IMR-90 (cell line): ENCODE data around the gene XPC. TPM values are rescaled to one million over a fixed set of nuclear protein-coding genes. Genes with fewer than 3 reads are reported as not detected.

Experiments used
- ATAC-seq: fragments of 200-7000 bp; cut with Tn5 transposase; 2 replicates; pipeline ENCODE4 v1.9.1; 2020; ENCODE audit warnings: low read depth, mild to moderate bottlenecking, moderate library complexity
- BruUV-seq: library from RNA; stranded (reverse); fragments of 400-500 nt; replicated peaks from 2 replicates; lab custom pipeline; 2021; lab: Mats Ljungman, UMichigan
- CTCF ChIA-PET: fragments of 300-600 bp; formaldehyde crosslinking; extraction: SDS; loops from one replicate; lab custom pipeline; 2021; ENCODE audit warnings: antibody characterized with exemption; lab: Yijun Ruan, JAX
- POLR2A ChIA-PET: fragments of 300-600 bp; sonication (Branson Sonifier 250); formaldehyde crosslinking; loops from one replicate; lab custom pipeline; 2022; ENCODE audit warnings: antibody characterized with exemption; ENCODE audit not compliant: unreplicated experiment; lab: Charles Lee
- DNase-seq: peaks from one replicate; pipeline ENCODE4 v3.0.0; 2013
- H2AFZ ChIP-seq: replicated peaks from 2 replicates; pipeline ENCODE3; 2013; ENCODE audit warnings: low read length, mild to moderate bottlenecking; ENCODE audit not compliant: poor library complexity
- H2AK5ac ChIP-seq: 2 replicates; pipeline ENCODE4 v1.6.1; 2013; ENCODE audit warnings: low read depth, low read length, inconsistent platforms
- H2AK9ac ChIP-seq: replicated peaks from 2 replicates; pipeline ENCODE3; 2013; ENCODE audit warnings: mild to moderate bottlenecking, low read depth, low read length, moderate library complexity; ENCODE audit not compliant: poor library complexity
- H2BK120ac ChIP-seq: 2 replicates; pipeline ENCODE4 v1.6.1; 2013; ENCODE audit warnings: low read depth, low read length, inconsistent platforms
- H2BK15ac ChIP-seq: 3 replicates; pipeline ENCODE4 v1.6.1; 2013; ENCODE audit warnings: low read depth, low read length, inconsistent platforms
- H2BK20ac ChIP-seq: 2 replicates; pipeline ENCODE4 v1.6.1; 2013; ENCODE audit warnings: low read depth, mild to moderate bottlenecking, inconsistent platforms, low read length, moderate library complexity
- H2BK5ac ChIP-seq: 2 replicates; pipeline ENCODE4 v1.6.1; 2013; ENCODE audit warnings: mild to moderate bottlenecking, low read depth, low read length, inconsistent platforms; ENCODE audit not compliant: poor library complexity, severe bottlenecking
- H3K14ac ChIP-seq: replicated peaks from 2 replicates; pipeline ENCODE4 v1.6.1; 2013; ENCODE audit warnings: low read depth, low read length, inconsistent platforms
- H3K18ac ChIP-seq: 2 replicates; pipeline ENCODE4 v1.6.1; 2013; ENCODE audit warnings: low read depth, low read length, control low read depth
- H3K23ac ChIP-seq: 2 replicates; pipeline ENCODE4 v1.6.1; 2013; ENCODE audit warnings: low read depth, low read length, inconsistent platforms
- H3K27ac ChIP-seq: 2 replicates; pipeline ENCODE4 v1.5.1; 2013; ENCODE audit warnings: mild to moderate bottlenecking, control low read depth, low read length; ENCODE audit not compliant: insufficient read depth
- H3K27me3 ChIP-seq: 2 replicates; pipeline ENCODE4 v1.6.1; 2013; ENCODE audit warnings: low read length; ENCODE audit not compliant: control insufficient read depth, insufficient read depth
- H3K36me3 ChIP-seq: 2 replicates; pipeline ENCODE4 v1.6.1; 2013; ENCODE audit warnings: low read length, mixed read lengths; ENCODE audit not compliant: control insufficient read depth, insufficient read depth
- H3K4ac ChIP-seq: 2 replicates; pipeline ENCODE4 v1.6.1; 2013; ENCODE audit warnings: low read depth, low read length, inconsistent platforms
- H3K4me1 ChIP-seq: 2 replicates; pipeline ENCODE4 v1.6.1; 2013; ENCODE audit warnings: low read length, mixed read lengths; ENCODE audit not compliant: control insufficient read depth, insufficient read depth
- H3K4me2 ChIP-seq: 2 replicates; pipeline ENCODE4 v1.6.1; 2013; ENCODE audit warnings: low read depth, mild to moderate bottlenecking, control low read depth, low read length, moderate library complexity
- H3K4me3 ChIP-seq: 2 replicates; pipeline ENCODE4 v1.5.1; 2013; ENCODE audit warnings: low read depth, mild to moderate bottlenecking, control low read depth, low read length, moderate library complexity; ENCODE audit not compliant: insufficient read depth
- H3K56ac ChIP-seq: 2 replicates; pipeline ENCODE4 v1.6.1; 2013; ENCODE audit warnings: low read length, inconsistent platforms; ENCODE audit not compliant: insufficient read depth; ENCODE audit errors: extremely low read depth
- H3K79me1 ChIP-seq, 2 experiments: 2 replicates each; pipeline ENCODE4 v1.6.1; 2013; ENCODE audit warnings: low read length in 2 of 2, inconsistent platforms in 1 of 2, low read depth in 1 of 2
- H3K9ac ChIP-seq: 2 replicates; pipeline ENCODE4 v1.6.1; 2013; ENCODE audit warnings: low read depth, low read length, control low read depth
- H3K9me1 ChIP-seq: 2 replicates; pipeline ENCODE4 v1.6.1; 2013; ENCODE audit warnings: low read length, inconsistent platforms; ENCODE audit not compliant: insufficient read depth
- H3K9me3 ChIP-seq: 2 replicates; pipeline ENCODE4 v1.6.1; 2013; ENCODE audit warnings: low read length; ENCODE audit not compliant: control insufficient read depth, insufficient read depth
- H4K20me1 ChIP-seq: 2 replicates; pipeline ENCODE4 v1.6.1; 2013; ENCODE audit warnings: low read length, inconsistent platforms; ENCODE audit not compliant: insufficient read depth
- H4K5ac ChIP-seq: 2 replicates; pipeline ENCODE4 v1.6.1; 2013; ENCODE audit warnings: mild to moderate bottlenecking, low read depth, low read length, control low read depth
- H4K8ac ChIP-seq, 2 experiments: 2 replicates each; pipeline ENCODE4 v1.6.1; 2013; ENCODE audit warnings: low read depth in 2 of 2, low read length in 2 of 2, control low read depth in 1 of 2, inconsistent platforms in 1 of 2
- H4K91ac ChIP-seq: 2 replicates; pipeline ENCODE4 v1.6.1; 2013; ENCODE audit warnings: low read depth, low read length, inconsistent platforms; ENCODE audit not compliant: insufficient read depth
- BHLHE40 ChIP-seq: fragments of 150-350 bp; IDR thresholded peaks from 2 replicates; pipeline ENCODE4 v1.6.1; 2016; ENCODE audit warnings: mild to moderate bottlenecking, low read depth, low read length
- CEBPB ChIP-seq: IDR thresholded peaks from 2 replicates; pipeline ENCODE4 v1.6.1; 2012; ENCODE audit warnings: low read depth, low read length, improper control_type of control experiment
- CHD1 ChIP-seq: IDR thresholded peaks from 2 replicates; pipeline ENCODE4 v1.6.1; 2012; ENCODE audit warnings: low read depth, low read length, improper control_type of control experiment
- CTCF ChIP-seq: conservative IDR thresholded peaks from 2 replicates; pipeline ENCODE4 v1.5.1; 2012; ENCODE audit warnings: mild to moderate bottlenecking, low read depth, low read length, improper control_type of control experiment
- ELK1 ChIP-seq: fragments of 150-350 bp; IDR thresholded peaks from 2 replicates; pipeline ENCODE4 v1.6.1; 2016; ENCODE audit warnings: low read depth, mild to moderate bottlenecking, low read length, moderate library complexity, borderline replicate concordance
- FOS ChIP-seq: fragments of 150-350 bp; IDR thresholded peaks from 2 replicates; pipeline ENCODE4 v1.6.1; 2016; ENCODE audit warnings: low read depth, low read length
- MAFK ChIP-seq: IDR thresholded peaks from 2 replicates; pipeline ENCODE4 v1.6.1; 2012; ENCODE audit warnings: low read depth, low read length, improper control_type of control experiment
- MAZ ChIP-seq: IDR thresholded peaks from 2 replicates; pipeline ENCODE4 v1.6.1; 2012; ENCODE audit warnings: low read depth, mild to moderate bottlenecking, low read length, improper control_type of control experiment, moderate library complexity, borderline replicate concordance
- MXI1 ChIP-seq: IDR thresholded peaks from 2 replicates; pipeline ENCODE4 v1.6.1; 2012; ENCODE audit warnings: low read depth, mild to moderate bottlenecking, low read length, moderate library complexity, borderline replicate concordance
- NFE2L2 ChIP-seq: fragments of 150-350 bp; IDR thresholded peaks from 2 replicates; pipeline ENCODE4 v1.6.1; 2016; ENCODE audit warnings: low read depth, mild to moderate bottlenecking, low read length
- POLR2A ChIP-seq: IDR thresholded peaks from 2 replicates; pipeline ENCODE4 v1.6.1; 2012; ENCODE audit warnings: mild to moderate bottlenecking, low read depth, low read length
- RCOR1 ChIP-seq: IDR thresholded peaks from 2 replicates; pipeline ENCODE4 v1.6.1; 2012; ENCODE audit warnings: mild to moderate bottlenecking, low read length, improper control_type of control experiment; ENCODE audit not compliant: insufficient replicate concordance
- RFX5 ChIP-seq: IDR thresholded peaks from 2 replicates; pipeline ENCODE4 v1.8.0; 2012; ENCODE audit warnings: low read depth, mild to moderate bottlenecking, low read length, moderate library complexity
- SMC3 ChIP-seq: fragments of 150-350 bp; IDR thresholded peaks from 2 replicates; pipeline ENCODE4 v1.6.1; 2016; ENCODE audit warnings: low read depth, mild to moderate bottlenecking, antibody characterized with exemption, low read length, moderate library complexity
- USF2 ChIP-seq: fragments of 150-350 bp; IDR thresholded peaks from 2 replicates; pipeline ENCODE4 v1.6.1; 2017; ENCODE audit warnings: mild to moderate bottlenecking, antibody characterized with exemption, low read length, low read depth
- WGBS, 2 experiments: methylation state at CpG; one replicate each; pipeline versions ENCODE4 v1.1.5 to v1.1.7; 2013; ENCODE audit warnings: missing lambda C conversion rate in 2 of 2; ENCODE audit not compliant: insufficient read length in 1 of 2; ENCODE audit errors: extremely low coverage in 2 of 2; 5-methylcytosine and 5-hydroxymethylcytosine counted together
- dilution Hi-C: fragments of 300-500 bp; cut with HindIII; formaldehyde crosslinking; loops from one replicate; pipeline ENCODE4 v1.14.3; 2018; ENCODE audit warnings: low sequenced_read_pairs; ENCODE audit not compliant: unreplicated experiment
- in situ Hi-C: fragments of 300-500 bp; cut with MboI; formaldehyde crosslinking; loops from 3 replicates; pipeline ENCODE4 v1.14.3; 2019; ENCODE audit warnings: low sequenced_read_pairs, inconsistent platforms, mixed read lengths
- intact Hi-C: fragments of 100-400 bp; cut with micrococcal nuclease; formaldehyde crosslinking; loops from 2 replicates; pipeline ENCODE4 v1.10.0; 2022
- polyA plus RNA-seq, 3 experiments: library from polyadenylated mRNA; depleted of rRNA; stranded (reverse); fragments of >200 nt; gene quantifications; 2 replicates each; pipeline ENCODE4 v1.2.3, GENCODE V29; 2012; ENCODE audit warnings: low replicate concordance in 1 of 3
- total RNA-seq: library from RNA; depleted of rRNA; stranded (reverse); fragments of >200 nt; gene quantifications from 2 replicates; pipeline ENCODE4 v1.2.3, GENCODE V29; 2012

XPC gene
- total and polyA plus RNA-seq, 2 of the 4 experiments (the other 2 are of a cell fraction) = 30.9 to 48.8 TPM

GRCh38 chr3:14141144-14141543 lies 37.3 kb downstream of the XPC start:
- Histone ChIP-seq H3K4me3 (no peak overlapping the region), H3K56ac (no peak overlapping the region), H3K9me3 (no peaks in the 10 kb centered on the region), H2AK9ac (no peak overlapping the region), H2BK120ac (no peak overlapping the region), H2BK5ac (no peak overlapping the region), H3K23ac (no peak overlapping the region), H2AK5ac (no peak overlapping the region; the same call in 1 of the 2 replicates), H3K4me2 (no peak overlapping the region), H4K20me1 (peaks cover 7% of the 10 kb centered on the region), H3K14ac (no peak overlapping the region), H3K4me1 (peaks cover 26% of the 10 kb centered on the region), H3K18ac (no peak overlapping the region), H2BK15ac (no peak overlapping the region), H3K27ac (no peak overlapping the region), H3K9ac (no peak overlapping the region), H2BK20ac (no peak overlapping the region), H4K8ac (no peak overlapping the region), H2AFZ (no peak overlapping the region), H3K27me3 (no peaks in the 10 kb centered on the region), H3K79me1 (peaks cover 2 to 16% of the 10 kb centered on the region in 2 experiments; a peak in 2 of 4 replicates), H3K36me3 (peaks cover 56% of the 10 kb centered on the region), H3K4ac (no peak overlapping the region; the same call in 1 of the 2 replicates), H3K9me1 (peaks cover 25% of the 10 kb centered on the region; the same call in 1 of the 2 replicates), H4K5ac (no peak overlapping the region), H4K91ac (no peak overlapping the region)
- WGBS, 2 experiments = no CpG with 5 or more reads among the region's 2 CpGs
- peak; percentile 50 for DNase-seq
- intact Hi-C loops = no loop called here
- TF ChIP-seq MAFK = no peak
- no peak for TF ChIP-seq MAZ
- TF ChIP-seq MXI1 = no peak
- no peak for TF ChIP-seq SMC3
- no peak for TF ChIP-seq CEBPB
- TF ChIP-seq CTCF = no peak
- no peak for TF ChIP-seq NFE2L2
- TF ChIP-seq RCOR1 = no peak
- TF ChIP-seq RFX5 = no peak
- no peak for TF ChIP-seq ELK1
- no peak for TF ChIP-seq CHD1
- no peak for TF ChIP-seq POLR2A
- TF ChIP-seq BHLHE40 = no peak
- TF ChIP-seq USF2 = no peak
- TF ChIP-seq FOS = no peak
- BruUV-seq = no TSS peak
- peak; percentile 3; the same call in 1 of the 2 replicates for ATAC-seq
- in situ Hi-C loops = loop anchor here (25.0 kb wide), 1 partner anchor 104 kb away; no protein-coding TSS in a partner anchor
- CTCF ChIA-PET = no interaction called here
- dilution Hi-C loops = no loop called here
- POLR2A ChIA-PET = no interaction called here
